GM19467 (cell line): ENCODE data around the gene CXCL14.

Experiments
- ATAC-seq: cut with Tn5 transposase; IDR thresholded peaks from one replicate; pipeline ENCODE4 v1.9.1; 2021; ENCODE audit warnings: mild to moderate bottlenecking, moderate library complexity; ENCODE audit not compliant: unreplicated experiment

The CXCL14 gene

DNA sequence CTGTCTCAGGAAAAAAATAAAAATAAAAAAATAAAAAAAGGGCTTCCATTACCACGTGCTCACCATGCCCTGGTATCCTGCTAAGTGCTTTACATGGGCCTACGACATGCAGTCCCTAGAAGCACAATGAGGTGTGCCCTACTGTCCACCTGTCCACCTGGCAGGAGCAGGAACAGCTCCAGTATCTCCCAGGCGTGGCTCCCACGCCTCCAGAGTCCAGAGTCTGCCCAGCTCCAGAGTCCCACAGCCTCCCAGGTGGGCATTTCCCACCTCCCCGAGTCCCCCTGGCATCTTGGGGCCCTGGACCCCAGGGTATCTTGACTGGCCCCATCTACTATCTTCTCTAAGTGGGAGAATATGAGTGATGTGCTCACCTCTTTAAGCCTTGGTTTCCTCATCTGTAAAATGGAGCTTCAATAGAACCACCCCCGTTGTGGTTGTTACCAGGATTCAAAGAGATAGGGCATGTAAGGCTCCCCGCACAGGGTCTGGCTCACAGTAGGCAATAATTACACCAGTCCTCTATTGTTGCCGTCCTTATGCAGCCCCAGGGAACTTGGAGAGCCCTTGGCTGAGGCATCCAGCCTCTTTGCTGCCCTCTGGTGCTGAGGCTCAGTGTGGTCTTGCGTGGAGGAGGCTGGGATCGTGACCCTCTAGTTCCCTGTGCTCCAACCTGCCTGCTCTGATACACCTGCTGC lies 8.9 kb downstream of the CXCL14 start:
- ATAC-seq, result no peak

DNA sequence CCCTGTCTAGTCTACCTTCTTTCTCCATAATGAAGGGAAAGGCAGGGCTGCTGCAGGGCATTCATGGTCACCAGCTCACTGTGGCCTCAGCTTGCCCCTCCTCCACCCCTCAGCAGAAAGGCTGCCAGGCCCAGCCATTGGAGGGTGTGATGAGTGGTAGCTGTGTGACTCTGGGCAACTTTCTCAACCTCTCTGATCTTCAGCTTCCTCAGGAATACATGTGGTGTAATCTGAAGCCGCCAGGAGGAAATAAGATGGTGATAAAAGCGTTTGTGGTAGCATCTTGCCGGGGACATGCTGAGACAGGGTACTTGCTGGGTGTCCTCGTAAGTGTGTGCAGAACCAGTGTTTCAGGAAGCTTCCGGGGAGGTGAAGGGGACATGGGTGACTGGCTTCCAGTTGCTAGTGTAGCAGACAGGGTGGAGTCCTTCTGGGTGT lies 9.8 kb downstream of the CXCL14 start:
- ATAC-seq, result no peak

DNA sequence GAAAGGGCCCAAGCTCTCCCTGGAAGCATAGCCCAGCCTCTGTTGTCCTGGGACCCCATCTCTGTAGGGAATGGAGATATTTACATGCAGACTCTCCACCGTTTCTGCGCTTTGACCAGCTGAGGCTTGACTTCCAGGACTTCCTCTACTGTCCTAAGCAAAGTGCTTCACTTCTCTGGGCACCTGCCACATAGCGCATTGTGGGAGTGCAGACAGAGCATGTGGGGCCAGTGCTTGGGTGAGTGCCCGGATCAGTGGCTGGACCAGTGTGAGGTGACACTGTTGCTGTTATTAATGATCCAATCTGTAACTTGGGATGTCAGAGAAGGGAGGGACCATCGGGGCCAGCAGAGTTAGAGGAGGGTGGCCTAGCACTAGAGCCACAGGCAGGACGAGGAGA lies 10.5 kb downstream of the CXCL14 start:
- ATAC-seq, result no peak

DNA sequence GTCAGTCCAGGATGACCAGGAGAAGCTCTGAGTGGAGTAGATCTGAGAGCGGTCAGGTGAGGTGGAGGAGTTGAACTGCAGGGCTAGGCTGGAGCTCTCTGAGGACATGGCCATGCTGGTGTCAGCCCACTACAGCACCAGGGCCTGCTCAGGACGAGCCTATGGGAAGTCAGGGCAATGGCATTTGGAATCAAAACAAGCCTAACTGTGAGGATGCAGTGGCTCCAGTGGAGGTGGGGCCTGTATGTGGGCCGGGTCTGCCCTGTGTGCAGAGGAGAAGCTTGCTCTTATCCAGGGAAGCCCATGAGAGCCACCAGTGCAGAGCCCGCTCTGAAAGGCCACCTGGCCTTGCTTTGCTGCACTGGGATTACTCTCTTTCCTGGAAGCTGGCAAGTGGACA lies 11.1 kb downstream of the CXCL14 start:
- no peak for ATAC-seq

DNA sequence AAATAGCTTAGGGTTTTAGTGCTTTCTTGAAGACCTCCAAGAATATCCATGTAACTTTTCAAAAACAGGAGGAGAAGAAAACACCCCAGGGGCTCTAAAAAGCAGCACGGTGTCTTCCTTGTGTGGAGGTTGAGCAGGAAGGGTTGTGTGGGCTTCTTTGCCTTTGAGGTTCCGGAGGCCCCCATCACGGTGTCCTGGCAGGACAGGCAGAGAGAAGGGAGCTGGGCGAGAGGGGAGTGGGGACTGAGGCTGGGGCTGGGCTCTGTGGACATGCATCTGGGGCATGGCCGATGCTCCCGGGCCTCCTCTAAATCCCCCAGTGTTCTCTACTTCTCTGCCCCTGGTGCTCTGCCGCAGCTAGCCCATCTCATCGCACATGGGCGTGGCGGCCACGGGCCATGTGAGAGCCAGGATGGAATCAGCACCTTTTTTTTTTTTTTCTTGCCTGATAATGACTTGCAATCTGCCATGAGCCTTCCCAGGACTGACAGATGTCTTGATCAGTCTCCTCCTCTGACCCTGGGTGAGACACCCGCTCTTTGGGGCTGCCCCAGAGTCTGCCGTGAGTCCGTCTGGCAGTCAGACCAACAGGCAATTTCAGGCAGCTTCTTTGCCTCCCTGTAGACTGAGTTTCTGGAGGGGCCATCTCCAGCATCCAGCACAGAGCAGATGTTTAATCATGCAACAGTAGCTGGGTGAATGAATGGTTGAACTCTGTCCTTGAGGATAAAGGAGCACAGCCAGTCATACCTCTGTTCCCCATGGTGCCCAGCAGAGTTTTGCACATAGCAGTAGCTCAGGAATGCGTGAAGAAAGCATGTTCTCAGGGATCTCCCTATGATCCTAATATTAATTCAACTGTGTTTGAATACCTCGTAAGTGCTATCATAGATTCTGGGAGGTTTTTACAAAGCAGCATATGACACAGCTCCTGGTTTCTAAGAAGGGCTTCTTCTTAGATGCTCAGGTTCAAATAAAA lies 12.1 kb downstream of the CXCL14 start:
- no peak for ATAC-seq

DNA sequence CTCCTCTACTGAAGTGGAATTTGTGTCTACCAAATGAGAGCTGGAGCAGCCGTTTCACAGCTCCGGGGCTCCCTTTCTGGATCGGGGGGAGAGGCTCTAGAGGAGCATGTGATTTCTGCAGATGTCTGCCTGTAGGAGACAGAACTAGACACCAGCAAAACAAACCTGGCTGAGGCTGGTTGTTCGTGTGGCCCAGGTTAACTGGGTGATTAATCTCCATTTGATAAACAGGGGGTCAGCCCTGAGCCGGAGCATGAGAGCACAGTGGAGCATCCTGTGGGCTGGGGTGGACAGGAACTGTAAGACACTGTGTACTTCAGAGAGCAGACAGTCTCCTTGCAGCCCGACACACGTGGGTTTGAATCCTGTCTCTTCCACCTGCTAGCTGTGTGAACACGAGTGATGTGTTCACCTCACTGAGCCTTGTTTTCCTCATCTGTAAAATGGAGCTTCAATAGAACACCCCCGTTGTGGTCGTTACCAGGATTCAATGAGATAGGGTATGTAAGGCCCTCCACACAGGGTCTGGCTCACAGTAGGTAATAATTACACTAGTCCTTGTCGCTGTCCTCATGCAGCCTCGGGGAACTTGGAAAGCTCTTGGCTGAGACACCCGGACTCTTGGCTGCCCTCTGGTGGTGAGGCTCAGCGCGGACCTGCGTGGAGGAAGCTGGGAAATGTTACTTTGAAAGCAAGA lies 12.9 kb downstream of the CXCL14 start:
- no peak for ATAC-seq

DNA sequence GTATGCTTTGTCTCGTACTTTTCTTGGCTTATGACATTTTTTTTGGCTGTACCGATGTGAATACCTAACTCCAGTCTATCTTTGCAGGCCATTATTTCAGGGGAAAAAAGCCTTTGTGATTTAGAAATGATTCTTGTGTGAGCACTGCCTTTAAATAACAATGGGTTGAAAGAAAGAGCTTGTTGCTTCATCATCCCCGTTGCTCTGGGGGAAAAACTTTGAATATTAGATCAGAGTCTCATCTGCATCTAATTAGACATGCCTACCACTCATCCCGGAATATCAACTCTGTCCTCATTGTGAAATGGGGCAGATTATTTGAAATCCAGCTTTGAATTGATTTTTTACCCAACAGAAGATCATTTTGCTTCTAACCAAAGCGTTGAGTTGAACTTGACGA lies 13.5 kb downstream of the CXCL14 start:
- no peak for ATAC-seq

DNA sequence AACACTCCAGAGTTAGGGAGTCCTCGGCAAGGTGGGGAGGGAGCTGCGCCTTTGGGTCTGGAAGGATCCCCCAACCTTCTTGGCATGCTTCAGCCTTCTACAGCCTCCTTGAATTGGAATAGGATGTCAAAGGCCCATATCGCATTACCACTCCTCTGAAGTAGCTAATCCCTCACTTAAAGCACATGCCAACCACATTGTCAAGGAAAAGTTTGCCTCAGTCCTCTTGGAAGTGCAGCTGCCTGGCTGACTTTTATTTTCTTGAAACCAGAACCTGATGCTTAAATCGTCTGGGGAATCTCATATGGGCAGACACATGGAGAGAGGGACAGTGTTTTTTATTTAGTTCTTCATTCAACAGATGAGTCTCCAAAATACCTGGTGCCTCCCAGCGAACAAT lies 14.5 kb downstream of the CXCL14 start:
- ATAC-seq, result no peak

DNA sequence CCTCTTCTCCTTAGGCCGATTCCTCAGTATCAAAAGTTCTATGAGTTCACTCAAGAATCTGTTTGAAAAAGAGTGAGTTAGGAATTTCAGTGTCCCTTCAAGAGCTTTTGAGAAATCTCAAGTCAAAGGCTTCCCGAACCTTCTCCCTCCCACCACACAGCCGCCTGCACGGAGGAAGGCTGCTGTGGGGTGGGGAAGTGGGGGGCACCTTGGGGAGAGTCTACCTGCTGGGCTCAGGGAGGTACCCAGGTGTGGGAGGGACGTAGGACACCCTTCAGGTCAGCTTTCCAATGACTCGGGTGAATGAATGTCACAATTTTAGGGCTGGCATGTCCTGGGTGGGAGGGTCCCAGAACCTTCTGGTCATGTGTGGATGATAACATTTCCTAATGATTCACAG lies 17.5 kb downstream of the CXCL14 start:
- no peak for ATAC-seq

DNA sequence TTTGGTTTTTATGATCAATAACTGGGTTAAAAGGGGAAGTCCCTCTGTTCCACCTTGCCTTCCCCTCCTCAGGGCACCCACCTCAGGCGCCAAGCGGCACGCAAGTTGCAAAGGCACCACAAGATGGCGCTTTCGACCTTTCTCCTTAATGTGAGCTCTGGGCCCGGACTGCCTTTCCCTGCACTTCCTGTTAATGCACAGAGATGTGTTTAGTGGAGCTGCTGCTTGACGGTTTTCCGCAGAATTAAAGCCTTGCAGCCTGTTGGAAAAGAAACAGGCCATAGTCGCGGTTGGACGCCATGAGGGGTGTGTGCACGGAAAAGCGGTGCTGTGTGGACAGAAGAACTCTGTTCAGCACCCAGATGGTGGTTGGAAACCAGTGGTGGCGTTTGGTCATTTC lies 17.9 kb downstream of the CXCL14 start:
- peak; percentile 95 for ATAC-seq

DNA sequence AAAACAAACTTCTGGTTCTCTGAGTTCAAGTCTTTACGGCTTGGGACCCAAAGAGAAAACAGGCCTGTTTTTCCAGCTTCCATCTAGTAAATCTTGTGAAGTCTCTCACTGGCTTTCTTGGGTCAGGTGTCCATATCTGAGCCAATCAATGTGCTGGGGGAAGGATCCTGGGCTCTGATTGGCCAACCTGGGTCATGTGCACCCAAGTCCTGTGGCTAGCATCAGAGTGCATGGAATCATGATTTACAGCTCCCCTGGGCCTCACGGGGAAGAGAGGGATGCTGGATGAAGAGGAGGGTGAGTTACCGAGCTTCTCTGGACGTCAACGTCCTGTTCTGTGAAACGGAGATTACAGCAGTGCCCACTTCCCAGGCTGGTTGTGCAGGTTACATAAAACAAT lies 19.4 kb downstream of the CXCL14 start:
- no peak for ATAC-seq

DNA sequence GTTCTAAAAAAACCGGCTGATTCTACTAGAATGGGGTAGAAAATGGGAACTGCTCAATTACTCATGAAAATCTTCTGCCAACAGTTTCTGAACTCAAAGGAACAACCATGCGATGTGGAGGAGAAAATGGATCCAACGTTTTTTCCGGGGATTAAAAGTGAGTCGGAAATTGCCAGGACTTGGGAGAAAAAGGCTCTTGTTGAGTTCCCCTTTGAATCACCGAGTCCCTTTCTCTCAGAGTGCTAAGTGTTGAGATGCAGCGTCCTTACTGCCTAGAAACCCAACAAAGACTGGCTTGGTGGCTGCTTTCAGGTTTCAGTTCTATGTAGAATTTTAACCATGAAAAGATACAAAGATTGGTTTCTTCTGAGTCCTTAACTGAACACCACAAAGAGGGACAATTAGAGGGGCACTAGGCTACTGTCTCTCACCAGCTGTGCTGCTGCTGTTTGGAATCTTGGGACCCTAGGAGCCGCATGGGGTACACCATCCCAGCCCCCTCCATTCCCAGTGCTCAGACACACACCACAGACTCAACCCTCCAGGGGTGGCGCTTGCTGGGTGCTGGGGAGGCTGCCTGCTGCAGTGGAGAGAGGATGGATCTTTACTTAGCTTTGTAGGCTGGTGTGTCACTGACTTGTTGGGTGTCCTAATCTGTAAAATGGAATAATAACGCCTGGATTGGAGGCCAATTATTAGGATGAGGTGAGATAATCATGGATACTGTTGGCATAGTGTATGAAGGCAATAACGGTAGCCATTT lies 21.5 kb downstream of the CXCL14 start:
- ATAC-seq, result no peak

DNA sequence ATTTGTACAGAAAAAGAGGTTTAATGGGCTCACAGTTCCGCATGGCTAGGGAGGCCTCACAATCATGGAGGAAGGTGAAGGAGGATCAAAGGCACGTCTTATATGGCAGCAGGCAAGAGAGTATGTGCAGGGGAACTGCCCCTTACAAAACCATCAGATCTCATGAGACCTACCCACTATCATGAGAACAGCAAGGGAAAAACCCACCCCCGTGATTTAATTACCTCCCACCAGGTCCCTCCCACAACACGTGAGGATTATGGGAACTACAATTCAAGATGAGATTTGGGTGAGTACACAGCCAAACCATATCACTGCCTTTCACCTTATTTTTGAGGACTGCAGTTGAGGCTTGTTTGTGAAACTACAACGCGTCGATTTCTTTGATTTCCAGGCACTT lies 22.2 kb downstream of the CXCL14 start:
- no peak for ATAC-seq

DNA sequence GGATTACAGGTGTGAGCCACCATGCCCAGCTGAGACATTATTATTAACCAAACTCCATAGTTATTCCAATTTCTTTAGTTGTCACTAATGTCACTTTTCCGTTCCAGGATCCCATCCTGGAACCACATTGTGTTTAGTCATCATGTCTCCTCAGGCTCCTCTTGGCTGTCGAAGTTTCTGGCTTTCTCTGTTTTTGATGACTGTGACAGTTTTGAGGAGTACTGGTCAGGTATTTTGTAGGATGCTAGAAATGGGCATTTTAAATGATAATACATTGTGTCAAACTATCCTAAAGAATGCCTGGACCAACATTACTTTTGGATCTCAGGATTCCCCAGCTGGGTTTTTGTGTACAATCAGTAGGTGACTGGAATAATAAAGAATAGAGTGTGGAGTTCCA lies 23.3 kb downstream of the CXCL14 start:
- ATAC-seq, result no peak

DNA sequence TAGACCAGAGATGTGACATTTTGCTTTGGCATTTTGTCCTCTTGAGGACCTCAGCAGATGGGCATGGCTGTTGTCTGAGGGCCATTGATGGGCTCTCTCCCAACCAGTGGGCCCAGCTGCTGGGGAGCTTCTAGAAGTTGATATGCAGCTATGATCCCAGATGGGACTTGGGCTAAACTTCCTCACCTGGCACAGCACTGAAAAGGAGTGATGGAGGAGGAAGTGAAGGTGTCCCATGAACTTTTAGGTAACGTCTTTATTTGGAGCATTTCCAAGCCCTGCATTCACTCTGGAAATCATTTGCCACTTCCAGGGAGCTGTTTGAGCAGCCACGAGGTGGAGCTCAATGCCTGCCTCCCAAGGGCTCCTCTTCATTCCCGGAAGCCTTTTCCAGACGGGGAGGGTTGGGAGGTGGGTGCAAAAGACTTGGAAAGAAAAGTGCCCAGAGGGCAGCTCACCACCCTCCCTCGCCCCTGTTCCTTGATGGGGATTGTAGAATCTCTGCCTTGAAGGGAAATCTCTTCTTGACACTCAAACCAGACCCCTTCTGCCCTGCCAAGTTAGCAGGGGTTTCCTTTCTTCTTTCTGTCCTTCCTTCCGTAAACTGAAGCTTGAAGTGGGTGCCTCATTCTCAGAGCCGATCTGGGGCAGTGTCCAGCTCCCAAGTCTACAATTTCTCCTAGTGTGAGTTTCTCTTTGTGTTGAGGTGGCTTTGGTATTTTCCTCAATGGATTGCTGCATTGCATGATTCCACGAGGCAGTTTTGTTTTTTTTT lies 24.9 kb downstream of the CXCL14 start:
- no peak for ATAC-seq

DNA sequence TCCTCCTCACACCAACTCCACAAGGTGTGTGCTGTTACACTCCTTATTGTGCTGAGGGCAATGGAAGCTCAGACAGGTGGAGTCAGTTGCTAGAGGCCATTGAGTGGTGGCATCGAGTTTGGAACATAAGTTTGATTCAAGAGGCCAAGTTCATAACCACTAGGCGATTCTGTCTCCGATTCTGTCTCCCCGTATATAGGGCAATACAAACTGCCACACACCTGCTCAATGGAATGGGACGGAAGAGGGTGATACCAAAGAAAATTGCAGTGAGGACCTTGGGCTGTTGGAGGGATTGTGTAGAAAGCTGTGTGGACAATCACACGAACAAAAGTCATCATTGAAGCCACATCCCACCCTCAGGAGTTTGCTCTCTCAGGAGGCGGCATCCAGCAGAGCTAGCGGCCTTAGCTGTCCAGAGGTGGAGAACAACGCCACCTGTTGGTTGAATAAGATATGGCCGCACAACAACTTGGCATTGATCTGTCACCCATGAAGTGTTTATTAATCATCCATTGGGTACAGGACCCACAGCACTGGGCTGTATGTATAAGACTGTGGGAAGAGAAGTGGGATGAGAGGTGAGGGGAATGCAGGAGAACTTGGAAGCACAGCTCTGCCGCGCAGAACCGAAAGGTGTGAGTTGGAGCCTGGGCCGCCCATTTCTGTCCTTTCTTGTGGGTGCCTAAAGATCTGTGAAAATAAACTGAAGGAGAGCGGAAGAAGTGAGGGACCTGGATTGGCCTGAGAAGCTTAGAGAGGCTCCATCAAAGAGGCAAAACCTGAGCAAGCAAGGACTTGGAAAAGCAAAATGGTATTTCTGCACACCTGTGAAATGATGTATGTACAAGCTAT lies 27.0 kb downstream of the CXCL14 start:
- peak; percentile 71 for ATAC-seq

DNA sequence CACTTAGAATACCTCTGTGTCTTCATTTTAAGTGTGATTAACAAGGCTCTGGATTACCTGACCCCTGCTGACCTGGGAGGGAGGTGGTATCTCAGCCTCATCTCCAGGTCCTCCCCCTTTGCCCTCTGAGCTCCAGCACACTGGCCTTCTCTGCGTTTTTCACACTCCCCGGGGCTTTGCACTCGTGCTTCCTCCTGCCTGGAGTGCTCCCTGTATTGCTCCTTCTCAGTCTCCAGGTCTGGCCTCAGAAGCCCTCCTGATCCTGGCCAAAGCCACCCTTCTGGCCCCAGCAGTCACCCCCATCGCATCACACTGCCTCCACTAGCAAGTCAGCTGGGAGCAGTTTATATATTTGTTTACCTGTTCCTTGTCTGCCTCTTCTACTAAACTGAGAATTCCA lies 29.4 kb downstream of the CXCL14 start:
- ATAC-seq, result no peak

DNA sequence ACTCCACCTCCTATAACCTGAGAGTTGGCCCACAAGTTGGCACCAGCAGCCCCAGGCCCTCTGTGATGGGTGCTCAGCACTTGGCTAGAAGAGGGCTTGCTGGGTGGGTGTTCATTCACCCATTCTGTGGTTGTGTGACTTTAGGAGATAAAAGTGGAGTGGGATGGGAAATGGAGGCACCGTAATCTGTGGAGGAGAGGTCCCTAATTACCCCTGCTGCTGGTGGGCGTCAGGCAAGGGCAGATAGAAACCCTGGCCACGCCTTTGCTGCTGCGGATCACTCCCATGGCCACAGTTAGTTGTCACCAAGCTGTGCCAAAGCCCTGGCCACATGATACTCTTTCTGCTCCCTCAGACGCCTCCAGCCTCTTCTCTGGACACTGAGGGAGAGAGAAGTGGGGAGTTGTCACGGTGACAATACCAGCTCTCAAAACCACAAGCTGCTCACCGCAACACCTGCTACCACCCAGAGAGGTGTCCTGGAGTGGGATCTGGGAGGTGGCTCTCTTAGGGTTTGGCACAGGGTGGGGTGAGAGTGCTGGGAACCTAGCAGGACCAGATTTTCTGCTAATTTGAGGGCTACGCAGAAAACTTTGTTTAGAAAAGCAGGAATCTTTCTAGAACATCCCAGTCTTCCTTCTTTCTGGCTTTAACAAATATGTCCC lies 31.1 kb downstream of the CXCL14 start:
- no peak for ATAC-seq

DNA sequence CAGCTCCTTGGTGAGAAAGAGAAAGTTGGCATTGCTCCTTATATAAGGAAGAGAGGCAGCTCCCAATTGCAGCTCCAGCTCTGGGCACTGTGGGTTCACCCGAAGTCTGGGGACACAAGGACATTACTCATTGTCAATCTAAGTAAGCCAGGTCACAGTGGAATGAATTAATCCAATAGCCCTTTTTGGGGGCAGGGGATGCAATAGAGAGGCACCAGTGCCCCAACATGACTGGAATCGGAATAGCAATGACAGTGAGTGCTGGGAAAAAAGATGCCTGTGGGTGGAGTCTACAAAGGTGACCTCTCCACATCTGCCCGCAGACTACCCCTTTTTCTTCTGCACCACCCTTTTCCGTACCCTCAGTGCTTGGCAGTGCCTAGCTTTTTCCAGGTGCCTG lies 31.9 kb downstream of the CXCL14 start:
- no peak for ATAC-seq
